AG10803 (cell line): Measurements from ENCODE around the gene NCR3LG1.

Experiments used
- DNase-seq: peaks from one replicate; pipeline ENCODE4 v3.0.0; 2010; ENCODE audit warnings: low read depth
- H3K4me3 ChIP-seq: 2 replicates; pipeline ENCODE4 v1.5.1; 2011; ENCODE audit warnings: mild to moderate bottlenecking, low read length, control low read depth
- CTCF ChIP-seq: conservative IDR thresholded peaks from 2 replicates; pipeline ENCODE4 v1.5.1; 2011; ENCODE audit warnings: mild to moderate bottlenecking, low read length, control low read depth, inconsistent platforms

The NCR3LG1 gene

DNA sequence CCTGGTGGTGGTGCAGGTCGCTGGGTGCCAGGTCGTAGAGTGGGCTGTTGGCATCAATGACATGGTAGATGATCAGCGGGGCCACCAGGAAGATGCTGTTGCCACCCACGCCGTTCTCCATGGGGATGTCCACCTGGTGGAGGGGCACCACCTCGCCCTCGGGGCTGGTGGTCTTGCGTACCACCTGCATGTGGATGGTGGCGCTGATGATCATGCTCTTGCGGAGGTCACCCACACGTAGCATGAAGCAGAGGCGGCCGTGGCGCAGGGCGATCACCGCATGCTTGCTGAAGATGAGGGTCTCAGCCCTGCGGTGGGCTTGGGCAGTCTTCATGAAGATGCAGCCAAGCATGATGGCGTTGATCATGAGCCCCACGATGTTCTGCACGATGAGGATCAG is 35.7 kb downstream of the NCR3LG1 start:
- TF ChIP-seq CTCF = no peak
- no peak overlapping the region for H3K4me3 ChIP-seq
- no peak for DNase-seq

DNA sequence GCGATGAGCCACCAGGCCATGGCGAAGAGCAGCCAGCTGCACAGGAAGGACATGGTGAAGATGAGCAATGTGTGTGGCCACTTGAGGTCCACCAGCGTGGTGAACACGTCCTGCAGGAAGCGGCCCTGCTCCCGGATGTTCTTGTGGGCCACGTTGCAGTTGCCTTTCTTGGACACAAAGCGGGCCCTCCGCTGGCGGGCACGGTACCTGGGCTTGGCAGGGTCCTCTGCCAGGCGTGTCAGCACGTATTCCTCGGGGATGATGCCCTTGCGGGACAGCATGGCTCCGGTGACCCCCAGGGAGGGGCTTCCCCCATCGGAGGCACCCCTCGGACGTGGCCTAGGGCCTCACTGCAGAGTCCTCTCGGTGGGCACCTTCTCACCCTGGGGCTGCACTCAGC is 36.2 kb downstream of the NCR3LG1 start:
- no peak for DNase-seq
- no peak overlapping the region for H3K4me3 ChIP-seq
- TF ChIP-seq CTCF = no peak

GRCh38 chr11:17388609-17389210 is 37.1 kb downstream of the NCR3LG1 start, which contains the start of gene KCNJ11:
Gene KCNJ11 (minus strand): TSS chr11:17388659. CDS start chr11:17388091, 568 bp downstream.
- no peak for DNase-seq
- H3K4me3 ChIP-seq = no peak within 1 kb of the TSS; the same call in none of the 2 replicates
- no peak for TF ChIP-seq CTCF

DNA sequence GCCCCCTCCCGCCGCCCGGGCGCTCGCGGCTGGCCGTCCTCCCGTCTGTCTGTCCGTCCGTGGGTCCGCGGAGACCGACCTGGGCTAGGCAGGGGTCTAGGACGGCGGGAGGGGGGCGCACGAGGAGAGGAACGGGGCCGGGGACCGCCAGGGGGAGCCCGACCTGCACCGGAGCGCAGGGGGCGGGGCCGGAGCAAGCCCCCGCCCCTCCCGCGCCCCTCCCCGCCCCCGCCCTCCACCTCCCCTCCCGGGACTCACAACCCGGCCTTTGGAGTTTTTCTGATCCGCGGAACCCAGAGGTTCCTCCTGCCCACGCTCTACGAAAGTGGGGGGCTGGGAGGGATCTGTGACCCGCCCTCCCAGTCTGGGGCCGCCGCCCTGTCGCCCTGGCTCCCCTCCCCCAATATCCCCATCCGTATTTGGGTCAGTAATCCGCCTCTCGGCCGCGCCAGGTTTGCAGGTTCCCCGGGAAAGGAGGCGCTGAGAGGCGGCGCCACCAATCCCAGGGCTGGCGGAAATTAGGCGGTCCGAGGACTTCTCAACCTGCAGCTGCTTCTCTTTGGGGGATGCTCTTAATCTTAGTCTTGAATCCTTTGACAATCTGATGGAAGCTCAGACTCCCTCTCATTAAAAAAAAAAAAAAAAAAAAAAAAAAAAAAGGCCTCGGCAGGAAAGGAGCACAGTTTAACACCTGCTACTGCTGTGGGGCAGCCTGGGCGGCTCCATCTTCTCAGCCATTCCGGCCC is 37.8 kb downstream of the NCR3LG1 start:
- no peak overlapping the region; the same call in none of the 2 replicates for H3K4me3 ChIP-seq
- DNase-seq = no peak
- no peak; the same call in 1 of the 2 replicates for TF ChIP-seq CTCF

DNA sequence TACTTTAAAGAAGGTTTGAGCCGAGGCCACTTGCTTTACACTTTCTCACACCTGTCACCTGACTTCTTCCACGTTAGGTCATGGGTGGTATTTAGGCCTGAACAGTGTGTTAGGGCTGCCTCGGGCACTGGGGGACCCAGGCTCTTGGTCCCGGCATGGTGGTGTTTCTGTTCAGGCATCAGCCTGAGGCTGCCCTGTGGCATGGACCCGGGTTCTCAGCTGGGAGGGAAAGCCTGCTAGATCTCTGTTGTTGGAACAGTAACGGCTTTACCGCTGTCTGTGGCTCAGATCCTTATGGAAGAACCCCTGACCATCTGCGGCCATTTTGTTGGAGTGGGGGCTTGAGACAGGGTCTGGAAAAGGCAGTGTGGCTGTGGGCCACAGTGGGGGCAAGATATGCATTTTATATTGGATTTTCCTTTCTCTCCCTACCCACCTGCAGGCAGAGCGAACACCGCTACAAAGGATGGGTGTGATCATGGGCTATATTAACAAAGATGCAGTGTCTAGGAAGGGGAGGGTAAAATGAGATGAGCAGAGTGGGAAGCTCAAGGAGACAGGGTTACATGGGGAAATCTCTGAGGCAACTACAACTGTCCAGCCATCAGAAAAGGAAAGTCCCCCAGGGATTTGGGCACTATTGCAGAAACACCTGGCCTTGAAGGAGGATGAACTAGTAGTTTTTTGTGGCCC is 38.5 kb downstream of the NCR3LG1 start:
- no peak overlapping the region for H3K4me3 ChIP-seq
- TF ChIP-seq CTCF = no peak
- DNase-seq = no peak

- no peak for DNase-seq
- TF ChIP-seq CTCF = no peak
- H3K4me3 ChIP-seq = no peak overlapping the region
Observed at GRCh38 chr11:17391493-17392355, 40.1 kb downstream of the NCR3LG1 start.
